Ureter (tissue), 1 donor: ENCODE results near the gene EXOC4. TPM values are rescaled to one million over a fixed set of nuclear protein-coding genes. Genes with fewer than 3 reads are reported as not detected.
"Not testable (repeated sequence)": the region's sequence is repeated elsewhere in the genome, so short reads cannot be mapped to it uniquely, and the experiment has no call there.

ENCODE experiments used
- DNase-seq: peaks from one replicate; pipeline ENCODE4 v3.0.0-alpha.2; 2020; ENCODE audit warnings: low spot score
- total RNA-seq: library from RNA; stranded (reverse); gene quantifications from one replicate; pipeline ENCODE4 v1.2.4, GENCODE V29; 2023
- donor health status: DM: yes; HTN: yes; CAD: no.

The EXOC4 gene
- total RNA-seq, 1 donor from 2014 or later = 145 TPM

- no peak for DNase-seq
Observed at GRCh38 chr7:133748443-133749407, 495.8 kb downstream of the EXOC4 start.

- no peak for DNase-seq
Observed at GRCh38 chr7:133750287-133750686, 497.4 kb downstream of the EXOC4 start.

- DNase-seq = no peak
Observed at GRCh38 chr7:133751079-133751478, 498.2 kb downstream of the EXOC4 start.

GRCh38 chr7:133753513-133753912, 500.6 kb downstream of the EXOC4 start:
- DNase-seq = no peak

GRCh38 chr7:133754708-133755107, 501.8 kb downstream of the EXOC4 start:
- DNase-seq = no peak

GRCh38 chr7:133755901-133756300, 503.0 kb downstream of the EXOC4 start:
- no peak for DNase-seq

GRCh38 chr7:133761443-133761842, 508.6 kb downstream of the EXOC4 start:
- DNase-seq = no peak

GRCh38 chr7:133763076-133763640, 510.3 kb downstream of the EXOC4 start:
- DNase-seq = no peak

GRCh38 chr7:133769668-133770067, 516.8 kb downstream of the EXOC4 start:
- no peak for DNase-seq

GRCh38 chr7:133770863-133771492, 518.1 kb downstream of the EXOC4 start:
- DNase-seq = no peak

- no peak for DNase-seq
Observed at GRCh38 chr7:133771788-133772419, 519.0 kb downstream of the EXOC4 start.

- no peak for DNase-seq
Observed at GRCh38 chr7:133773601-133774000, 520.7 kb downstream of the EXOC4 start.

GRCh38 chr7:133775201-133775600, 522.3 kb downstream of the EXOC4 start:
- DNase-seq = no peak

GRCh38 chr7:133776266-133776665, 523.4 kb downstream of the EXOC4 start:
- DNase-seq = no peak

GRCh38 chr7:133777701-133778100, 524.8 kb downstream of the EXOC4 start:
- DNase-seq = no peak

- no peak for DNase-seq
Observed at GRCh38 chr7:133778472-133778871, 525.6 kb downstream of the EXOC4 start.

- DNase-seq = not testable (repeated sequence)
Observed at GRCh38 chr7:133779538-133779937, 526.7 kb downstream of the EXOC4 start.

- DNase-seq = no peak
Observed at GRCh38 chr7:133780912-133781311, 528.0 kb downstream of the EXOC4 start.

- DNase-seq = no peak
Observed at GRCh38 chr7:133781486-133782090, 528.7 kb downstream of the EXOC4 start.

- DNase-seq = no peak
Observed at GRCh38 chr7:133782470-133782869, 529.6 kb downstream of the EXOC4 start.

- DNase-seq = no peak
Observed at GRCh38 chr7:133783276-133783675, 530.4 kb downstream of the EXOC4 start.
